ENCODE results near the gene BCAP31.

GRCh38 chrX:153688071-153688470 lies 36.1 kb downstream of the BCAP31 start:
- no peak for TF ChIP-seq CTCF (IDR thresholded peaks at IDR 0.05)
- TF ChIP-seq EP300 (IDR thresholded peaks at IDR 0.05) = no peak
- no peak for TF ChIP-seq POLR2A (IDR thresholded peaks at IDR 0.05)
- TF ChIP-seq POLR2AphosphoS5 (IDR thresholded peaks at IDR 0.05) = no peak

Measured in sigmoid colon (tissue), 4 donors.